HG03354 (cell line): ENCODE data around the gene MUL1.
"Not testable (repeated sequence)": the region's sequence is repeated elsewhere in the genome, so short reads cannot be mapped to it uniquely, and the experiment has no call there.

Experiments used
- ATAC-seq: cut with Tn5 transposase; IDR thresholded peaks from one replicate; pipeline ENCODE4 v1.9.1; 2021; ENCODE audit warnings: mild to moderate bottlenecking; ENCODE audit not compliant: unreplicated experiment, poor library complexity, severe bottlenecking

The MUL1 gene

GRCh38 chr1:20519609-20520262, 11.8 kb upstream of the MUL1 start:
- ATAC-seq: not testable (repeated sequence)

GRCh38 chr1:20511518-20512428, 3.8 kb upstream of the MUL1 start:
- no peak for ATAC-seq

DNA sequence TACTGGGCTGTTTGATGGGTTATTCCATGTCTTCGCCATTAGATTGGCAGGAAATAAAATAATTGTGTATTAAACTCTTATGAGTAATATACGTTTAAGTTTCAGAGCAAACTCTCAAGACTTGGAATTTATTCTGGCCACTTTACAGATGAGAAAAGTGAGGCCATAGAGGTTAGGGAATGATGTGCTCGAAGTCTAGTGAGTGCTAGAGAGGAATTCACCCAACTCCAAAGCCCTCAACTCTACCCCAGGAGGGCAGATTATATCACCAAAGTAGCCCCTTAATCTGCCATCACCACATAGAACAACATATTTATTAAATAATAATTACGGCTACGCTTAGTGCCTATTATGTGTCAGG, 440 bp upstream of the MUL1 start:
- ATAC-seq: no peak

- peak; percentile 34 for ATAC-seq
These were observed 745 bp downstream of the MUL1 start for GRCh38 chr1:20507248-20507563.

DNA sequence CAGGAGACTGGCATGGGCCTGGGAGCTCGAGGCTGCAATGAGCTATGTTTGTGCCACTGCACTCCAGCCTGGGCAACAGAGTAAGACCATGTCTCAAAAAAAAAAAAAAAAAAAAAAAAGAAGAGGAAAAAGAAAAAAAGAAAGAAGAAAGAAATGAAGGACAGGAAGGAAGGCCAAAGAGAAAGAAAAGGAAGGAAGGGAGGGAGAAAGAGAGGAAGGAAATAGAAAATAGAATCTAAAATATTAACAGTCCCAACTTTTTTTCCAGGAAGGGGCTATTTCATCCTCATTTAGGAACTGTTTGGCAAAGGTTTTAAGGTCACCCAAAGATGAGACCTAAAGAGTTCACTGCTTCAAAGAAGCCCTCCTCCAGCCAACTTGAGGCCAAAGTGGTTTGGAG, 2.5 kb downstream of the MUL1 start:
- ATAC-seq: no peak

DNA sequence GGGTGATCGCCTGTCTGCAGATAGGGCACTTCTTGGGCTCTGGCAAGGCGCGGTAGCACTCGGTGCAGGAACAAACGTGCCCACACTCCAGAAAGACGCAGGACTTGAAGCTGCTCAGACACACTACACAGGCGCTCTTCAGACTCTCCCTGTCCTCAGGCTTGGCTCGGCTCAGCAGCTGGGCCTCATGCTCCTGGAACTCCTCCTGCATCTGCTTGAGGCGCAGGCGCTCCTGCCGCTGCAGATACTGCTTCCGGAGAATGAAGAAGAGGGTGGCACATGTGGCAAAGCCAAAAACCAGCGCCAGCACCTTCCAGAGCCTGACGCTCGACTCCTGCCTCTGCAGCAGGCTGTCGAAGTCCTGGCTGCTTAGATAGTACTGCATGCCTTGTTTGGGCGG, 7.2 kb downstream of the MUL1 start:
- no peak for ATAC-seq

DNA sequence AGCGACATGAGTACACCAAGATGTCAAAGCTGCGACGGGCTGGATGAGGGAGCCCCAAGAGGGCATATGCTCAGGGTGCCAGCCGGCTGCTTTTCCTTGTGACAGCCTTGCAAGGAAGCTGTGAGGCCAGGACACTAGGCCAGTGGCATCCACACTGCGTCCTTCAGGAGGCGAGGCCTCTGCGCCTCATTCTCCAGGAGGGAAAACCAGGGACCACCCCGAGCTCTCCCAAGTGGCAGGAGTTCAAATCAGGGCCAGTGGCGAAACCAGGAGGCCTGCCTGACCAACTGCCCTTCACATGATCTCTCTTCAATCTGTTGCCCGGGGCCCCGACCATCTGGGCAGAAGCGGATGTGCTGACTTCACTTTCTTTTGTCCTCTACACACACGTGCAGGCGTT, 8.2 kb downstream of the MUL1 start:
- no peak for ATAC-seq

DNA sequence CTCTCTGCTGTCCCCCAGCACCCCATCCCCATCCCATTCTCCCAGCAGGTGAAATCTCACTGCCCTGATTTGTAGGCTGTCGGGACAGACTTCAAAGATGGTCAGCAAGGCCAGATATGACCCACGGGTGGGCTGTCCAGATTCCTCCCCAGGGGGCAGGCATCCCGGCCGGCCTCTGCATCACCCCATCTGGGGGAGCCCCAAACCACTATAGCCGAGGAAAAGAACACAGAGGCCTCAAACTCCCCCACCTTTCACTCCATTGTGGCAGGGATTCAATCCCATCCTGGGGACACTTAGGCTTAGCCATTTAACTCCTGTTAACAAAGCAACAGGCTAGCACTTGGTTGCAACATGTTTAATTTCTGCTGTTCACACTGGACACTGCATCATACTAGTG, 8.8 kb downstream of the MUL1 start:
- ATAC-seq: no peak

- no peak for ATAC-seq
These were observed 9.8 kb downstream of the MUL1 start for GRCh38 chr1:20498116-20498515.

- no peak for ATAC-seq
These were observed 10.4 kb downstream of the MUL1 start for GRCh38 chr1:20497506-20497905.

- ATAC-seq: not testable (repeated sequence)
These were observed 11.1 kb downstream of the MUL1 start for GRCh38 chr1:20496725-20497383.

DNA sequence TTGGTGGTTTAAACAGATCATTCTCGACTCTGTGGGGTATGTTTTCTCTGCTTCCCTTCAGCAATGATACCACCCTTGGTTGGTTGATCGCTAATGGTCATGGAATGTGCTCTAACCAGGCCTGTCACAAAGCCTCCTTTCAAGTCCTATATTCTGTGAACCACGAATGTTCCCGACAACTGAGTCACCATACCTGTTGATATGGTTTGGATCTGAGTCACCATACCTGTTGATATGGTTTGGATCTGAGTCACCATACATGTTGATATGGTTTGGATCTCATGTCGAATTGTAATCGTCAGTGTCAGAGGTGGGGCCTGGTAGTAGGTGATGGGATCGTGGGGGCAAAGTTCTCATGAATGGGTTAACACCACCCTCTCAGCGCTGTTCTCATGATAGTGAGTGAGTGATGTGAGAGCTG, 11.7 kb downstream of the MUL1 start:
- ATAC-seq: no peak

- no peak for ATAC-seq
These were observed 12.3 kb downstream of the MUL1 start for GRCh38 chr1:20495661-20496060.

DNA sequence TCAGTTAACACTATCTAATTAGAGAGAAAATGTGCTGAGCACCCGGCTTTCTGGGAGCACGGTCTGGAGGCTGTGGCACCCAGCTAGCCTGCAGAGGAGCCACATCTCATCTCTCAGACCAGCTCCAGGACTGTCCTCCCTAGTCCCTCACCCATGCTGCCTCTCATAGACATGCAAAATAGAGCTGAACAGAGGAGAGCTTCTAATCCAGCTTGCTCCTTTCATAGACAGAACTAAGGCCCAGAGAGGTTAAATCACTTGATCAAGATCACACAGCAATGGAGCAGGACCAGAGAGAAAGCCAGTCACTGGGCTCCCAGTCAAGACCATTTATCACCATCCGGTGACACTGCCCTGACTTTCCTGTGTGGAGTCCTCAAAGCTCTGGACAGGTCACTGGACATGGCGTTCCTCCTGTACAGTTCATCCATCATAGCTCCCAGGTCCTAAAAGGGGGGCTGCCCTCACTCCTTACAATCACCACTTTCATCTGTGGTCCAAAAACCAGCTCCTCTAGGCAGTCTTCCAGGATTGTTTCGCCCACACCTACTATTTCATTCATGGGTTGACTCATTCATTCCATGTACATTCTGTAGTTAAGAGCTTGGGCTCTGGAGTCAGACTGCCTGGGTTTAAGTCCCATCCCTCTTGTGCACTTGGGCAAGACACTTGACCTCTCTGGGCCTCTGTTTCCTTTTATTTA, 13.2 kb downstream of the MUL1 start:
- no peak for ATAC-seq

DNA sequence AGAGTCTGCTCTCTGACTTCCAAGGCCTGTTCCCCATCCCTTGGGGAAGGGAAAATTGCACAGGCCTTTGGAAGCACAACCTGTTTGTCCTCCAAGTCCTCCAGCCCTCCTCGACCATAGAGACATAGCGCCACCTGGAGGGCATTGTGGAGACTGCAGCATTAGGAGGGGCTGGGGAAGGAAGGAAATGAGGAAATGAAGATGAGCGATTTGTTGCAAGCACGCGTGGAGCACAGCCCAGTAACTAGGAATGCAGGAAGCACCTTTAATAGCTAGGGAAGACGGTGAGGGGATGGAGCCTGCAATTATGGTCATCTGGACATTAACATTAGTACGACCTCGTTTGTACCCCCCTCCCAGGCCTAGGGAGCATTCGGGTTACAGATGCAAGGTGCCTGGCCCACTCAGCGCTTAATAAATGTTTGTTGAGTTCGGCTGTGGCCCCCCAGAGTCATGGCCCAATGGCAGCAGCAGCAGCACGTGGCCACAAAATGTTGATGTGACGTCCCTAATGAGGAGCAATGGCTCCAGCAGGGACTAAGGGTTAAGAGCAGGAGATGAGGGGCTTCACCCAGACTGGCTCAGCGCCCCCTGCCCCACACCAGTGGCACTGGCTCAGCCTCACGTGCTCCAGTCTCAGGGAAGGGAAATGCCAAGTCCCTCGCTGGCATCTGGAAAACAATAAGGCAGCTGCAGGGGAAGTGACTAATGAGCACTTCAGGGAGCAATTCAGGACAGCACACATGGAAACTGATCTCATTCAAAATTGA, 13.9 kb downstream of the MUL1 start:
- ATAC-seq: no peak

DNA sequence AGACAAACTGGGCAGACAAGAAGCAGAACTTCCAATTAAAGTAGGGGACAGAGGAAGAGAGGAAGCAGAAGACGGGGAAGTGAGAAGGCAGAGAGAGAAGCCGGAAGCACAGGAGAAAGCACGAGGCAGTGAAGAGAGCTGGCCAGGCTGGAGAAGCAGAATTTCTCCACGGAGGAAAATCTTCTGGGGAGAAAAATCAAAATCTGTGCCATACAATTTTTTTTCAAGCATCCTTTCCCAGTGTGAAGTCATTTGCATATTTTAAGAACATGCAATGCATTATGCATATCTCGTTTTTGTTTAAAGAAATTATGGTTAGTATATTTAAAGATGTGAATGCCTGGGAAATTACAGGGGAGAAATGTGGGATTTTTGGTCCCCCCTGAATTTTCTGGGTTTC, 14.6 kb downstream of the MUL1 start:
- no peak for ATAC-seq

GRCh38 chr1:20492751-20493150, 15.2 kb downstream of the MUL1 start:
- no peak for ATAC-seq

DNA sequence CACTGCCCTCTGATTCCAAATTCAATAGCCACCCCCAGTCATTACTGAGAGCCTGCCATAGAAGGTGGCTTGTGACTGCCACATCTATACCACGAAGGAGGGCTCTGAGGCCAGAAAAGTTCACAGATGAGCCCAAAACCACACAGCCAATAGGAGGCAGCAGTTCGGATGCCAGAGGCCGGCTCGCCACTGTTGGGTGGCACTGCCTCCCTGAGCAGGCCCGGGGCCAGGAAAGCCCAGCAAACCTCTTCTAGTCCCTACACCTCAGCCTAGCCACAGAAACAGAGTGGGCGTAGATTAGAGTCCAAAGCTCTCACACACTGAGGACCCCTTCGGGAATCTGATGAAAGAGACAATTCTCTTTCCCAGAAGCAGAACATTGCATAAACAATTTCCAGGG, 16.1 kb downstream of the MUL1 start:
- no peak for ATAC-seq

DNA sequence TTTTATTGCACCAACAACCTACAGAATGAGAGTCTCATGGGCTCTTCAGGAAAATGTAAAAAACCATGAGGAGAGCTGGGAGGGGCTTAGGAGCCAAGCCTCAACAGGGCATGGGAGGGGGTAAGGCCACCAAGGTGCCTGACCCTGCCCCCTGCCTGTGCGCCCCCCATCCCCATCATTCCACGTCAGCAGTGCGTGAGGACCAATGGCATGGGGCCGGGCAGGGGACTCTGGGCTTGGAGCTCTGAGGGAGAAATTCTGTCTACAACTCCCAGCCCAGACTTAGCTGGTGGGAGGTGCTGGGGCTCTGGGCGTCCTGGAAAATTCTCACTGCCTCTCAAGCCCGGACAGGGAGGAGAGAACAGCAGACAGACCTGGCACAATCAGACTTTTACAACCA, 16.8 kb downstream of the MUL1 start:
- no peak for ATAC-seq

DNA sequence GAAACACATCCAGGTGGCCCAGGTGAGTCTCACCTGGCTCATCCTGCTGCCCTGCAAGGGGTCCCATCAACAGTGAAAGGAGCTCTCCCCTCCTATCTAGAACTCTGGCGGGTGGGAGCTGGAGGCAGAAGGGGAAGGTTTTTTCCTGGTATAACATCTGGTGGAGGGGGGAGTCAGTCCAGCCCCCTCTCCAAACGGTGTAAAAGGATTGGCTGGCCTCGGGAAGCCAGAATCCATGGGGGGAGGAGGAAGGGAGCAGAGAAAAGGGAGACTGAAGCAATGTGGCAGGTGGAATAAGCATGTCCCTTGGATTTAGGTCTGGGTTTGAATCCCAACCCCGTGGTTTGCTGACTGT, 20.7 kb downstream of the MUL1 start:
- no peak for ATAC-seq
